GM21786 (cell line): Measurements from ENCODE around the gene PNLIPRP2.

ENCODE experiments used
- ATAC-seq: cut with Tn5 transposase; IDR thresholded peaks from one replicate; pipeline ENCODE4 v1.9.1; 2021; ENCODE audit not compliant: unreplicated experiment

PNLIPRP2 gene

DNA sequence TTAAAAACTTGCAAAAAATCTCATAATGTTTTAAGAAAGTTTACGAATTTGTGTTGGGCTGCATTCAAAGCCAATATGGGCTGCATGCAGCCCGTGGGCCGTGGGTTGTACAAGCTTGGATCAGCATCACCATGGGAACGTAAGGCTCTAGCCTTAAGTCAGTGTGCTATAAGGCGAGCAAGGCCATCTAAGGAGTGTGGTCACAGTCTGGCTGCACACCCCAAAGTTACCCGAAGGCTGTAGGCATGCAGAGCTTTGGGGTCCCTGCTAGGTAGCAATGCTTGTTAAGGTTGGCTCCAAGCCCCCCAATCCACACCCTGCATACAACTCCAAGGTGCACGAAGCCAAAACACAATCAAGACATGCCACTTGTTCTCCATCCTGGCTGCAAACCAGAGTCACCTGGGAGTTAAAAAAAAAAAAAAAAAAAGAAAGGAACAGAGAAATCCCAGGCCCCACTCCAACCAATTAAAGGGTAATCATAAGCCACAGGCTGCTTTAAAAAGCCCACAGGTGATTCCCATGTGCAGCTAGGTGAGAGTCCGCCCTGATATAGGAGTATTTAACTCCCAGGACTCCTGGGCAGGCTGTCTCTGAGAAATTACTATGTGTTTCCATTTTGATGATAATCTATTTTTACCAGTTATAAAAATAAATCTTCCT is 8.5 kb upstream of the PNLIPRP2 start:
- no peak for ATAC-seq

DNA sequence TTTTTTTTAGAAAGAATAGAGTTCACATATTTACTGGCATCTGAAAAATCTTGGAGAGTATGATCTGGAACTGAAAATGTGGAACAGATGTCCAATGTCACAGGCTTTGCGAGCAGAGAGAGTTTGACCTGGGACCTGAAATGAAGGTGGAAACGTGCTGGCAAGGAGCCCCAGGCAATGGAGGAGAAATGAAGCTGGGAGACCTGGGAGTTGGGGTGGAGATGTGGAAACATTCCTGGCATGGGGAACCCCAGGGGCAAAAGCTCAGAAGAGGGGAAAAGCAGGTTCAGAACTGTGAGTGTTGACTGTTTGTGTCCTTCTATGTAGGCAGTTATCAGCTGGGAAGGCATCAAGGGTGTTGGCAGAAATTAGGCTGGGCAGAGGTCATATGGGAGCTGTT is 7.3 kb upstream of the PNLIPRP2 start:
- no peak for ATAC-seq

DNA sequence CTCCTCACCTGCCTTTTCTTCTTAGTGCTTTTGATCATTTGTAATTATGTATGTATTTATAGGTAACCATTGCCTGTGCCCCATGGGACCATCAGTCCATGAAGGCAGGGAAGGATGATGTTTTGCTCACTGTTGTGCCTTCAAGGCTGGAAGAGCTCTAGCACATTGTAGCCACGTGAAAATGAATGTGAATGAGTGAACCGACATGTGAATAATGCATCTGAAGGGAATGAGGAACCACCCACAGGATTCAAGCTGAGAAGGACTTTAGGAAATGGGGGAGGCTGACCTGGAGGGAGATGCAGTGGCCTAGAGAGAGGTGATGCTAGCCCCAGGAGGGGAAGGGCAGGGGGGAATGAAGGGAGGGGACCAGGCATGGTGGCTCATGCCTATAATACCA is 6.0 kb upstream of the PNLIPRP2 start:
- no peak for ATAC-seq

DNA sequence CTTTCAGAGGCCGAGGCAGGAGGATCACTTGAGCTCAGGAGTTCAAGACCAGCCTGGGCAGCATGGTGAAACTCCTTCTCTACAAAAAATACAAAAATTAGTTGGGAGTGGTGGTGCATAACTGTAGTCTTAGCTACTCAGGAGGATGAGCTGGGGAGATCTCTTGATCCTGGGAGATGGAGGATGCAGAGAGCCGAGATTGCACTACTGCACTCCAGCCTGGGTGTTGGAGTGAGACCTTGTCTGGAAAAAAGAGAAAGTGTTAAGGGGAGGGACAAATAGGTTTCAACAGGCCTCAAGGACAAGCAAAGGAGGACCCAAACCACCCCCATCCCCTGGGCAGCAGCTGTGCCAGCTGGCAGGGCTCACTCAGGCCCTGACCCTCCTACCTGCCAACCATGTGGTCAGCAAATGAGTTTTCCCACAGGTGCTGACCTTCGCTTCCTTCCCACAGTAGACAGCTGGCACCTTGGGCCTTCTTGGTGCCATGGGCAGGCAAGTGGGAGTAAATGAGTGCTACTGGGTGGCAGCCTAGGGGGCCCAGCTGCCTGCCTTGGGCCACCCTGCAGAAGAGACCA is 5.5 kb upstream of the PNLIPRP2 start:
- no peak for ATAC-seq

DNA sequence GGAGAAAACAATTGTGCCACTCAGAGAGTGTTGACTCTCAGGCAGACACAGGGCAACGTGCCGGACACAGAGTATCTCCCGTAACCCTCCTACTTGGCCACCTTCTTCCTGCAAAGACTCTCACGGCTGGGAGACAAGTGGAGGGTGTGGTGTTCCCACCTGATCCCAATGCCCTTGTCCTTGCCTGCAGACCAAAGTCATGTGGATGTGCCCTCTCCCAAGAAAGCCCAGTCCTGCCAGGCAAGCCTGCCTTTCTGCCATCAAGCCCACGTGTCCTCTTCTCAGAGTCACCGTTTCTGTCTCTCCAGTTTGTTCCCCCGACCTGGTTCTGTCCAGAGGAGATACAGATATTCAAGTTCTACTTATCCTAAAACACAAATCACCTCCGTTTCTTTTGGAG is 723 bp downstream of the PNLIPRP2 start:
- no peak for ATAC-seq

DNA sequence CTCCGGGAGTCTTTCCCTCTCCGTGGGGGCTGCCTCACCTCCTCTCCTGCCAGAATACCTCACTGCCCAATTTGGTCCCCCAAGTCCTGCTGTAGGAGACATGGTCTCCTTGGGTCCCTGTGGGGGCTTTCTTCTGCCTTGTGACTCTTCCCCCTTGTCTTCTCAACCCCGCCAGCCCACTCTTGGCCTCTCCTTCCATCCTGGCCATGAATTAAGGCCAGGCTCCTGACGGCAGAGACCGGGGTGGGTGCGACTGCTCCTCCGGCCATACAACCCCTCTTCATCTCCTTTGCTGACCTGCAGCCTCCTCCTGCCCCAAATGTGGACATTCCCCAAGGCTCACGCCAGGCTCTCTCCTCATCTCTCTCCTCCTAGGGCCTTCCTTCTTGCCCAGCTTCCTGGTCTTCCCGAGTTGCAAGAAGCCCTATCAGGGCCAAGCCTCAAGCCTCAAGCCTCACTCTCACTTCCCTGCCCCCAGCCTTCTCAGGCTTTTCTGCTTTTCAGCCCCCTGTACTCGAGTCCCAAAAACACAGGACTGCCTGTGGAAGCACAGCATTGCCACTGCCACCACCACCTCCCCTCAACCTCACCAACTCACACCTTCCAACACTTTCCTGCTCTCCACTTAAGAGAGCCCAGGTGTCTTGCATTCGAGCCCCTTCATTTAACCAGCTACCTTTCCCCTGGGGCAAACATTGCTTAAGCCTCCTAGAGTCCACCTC is 1.3 kb downstream of the PNLIPRP2 start:
- no peak for ATAC-seq

DNA sequence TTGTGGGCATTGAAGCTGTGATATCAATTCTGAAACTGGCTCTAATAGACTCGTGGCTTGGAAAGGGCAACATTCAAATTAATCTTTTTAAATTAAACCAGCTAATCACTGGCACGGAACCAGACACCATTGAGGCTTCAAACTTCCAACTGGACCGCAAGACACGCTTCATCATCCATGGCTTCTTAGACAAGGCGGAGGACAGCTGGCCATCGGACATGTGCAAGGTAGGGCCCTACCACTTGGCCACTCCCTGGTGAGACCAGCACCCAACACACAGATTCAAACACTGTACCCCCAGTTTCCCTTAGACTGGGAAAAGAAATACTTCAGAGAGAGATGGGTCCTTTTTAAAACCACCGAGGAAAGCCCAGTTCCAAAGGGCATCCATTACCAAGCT is 5.1 kb downstream of the PNLIPRP2 start:
- ATAC-seq = no peak

DNA sequence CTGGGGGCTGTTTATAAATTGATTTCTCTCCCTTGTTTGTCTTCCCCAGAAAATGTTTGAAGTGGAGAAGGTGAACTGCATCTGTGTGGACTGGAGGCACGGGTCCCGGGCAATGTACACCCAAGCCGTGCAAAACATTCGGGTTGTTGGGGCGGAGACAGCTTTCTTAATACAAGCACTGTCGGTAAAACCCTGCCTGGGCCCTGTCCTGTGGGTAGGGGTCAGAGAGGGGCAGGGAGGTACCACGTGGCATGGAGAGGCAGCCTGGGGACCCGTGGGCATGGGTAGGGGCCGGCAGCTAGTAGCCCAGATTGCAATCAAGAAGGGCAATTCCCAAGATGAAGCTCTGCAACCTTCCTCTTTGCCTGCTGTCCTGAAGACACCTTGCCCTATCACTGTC is 6.1 kb downstream of the PNLIPRP2 start:
- no peak for ATAC-seq

DNA sequence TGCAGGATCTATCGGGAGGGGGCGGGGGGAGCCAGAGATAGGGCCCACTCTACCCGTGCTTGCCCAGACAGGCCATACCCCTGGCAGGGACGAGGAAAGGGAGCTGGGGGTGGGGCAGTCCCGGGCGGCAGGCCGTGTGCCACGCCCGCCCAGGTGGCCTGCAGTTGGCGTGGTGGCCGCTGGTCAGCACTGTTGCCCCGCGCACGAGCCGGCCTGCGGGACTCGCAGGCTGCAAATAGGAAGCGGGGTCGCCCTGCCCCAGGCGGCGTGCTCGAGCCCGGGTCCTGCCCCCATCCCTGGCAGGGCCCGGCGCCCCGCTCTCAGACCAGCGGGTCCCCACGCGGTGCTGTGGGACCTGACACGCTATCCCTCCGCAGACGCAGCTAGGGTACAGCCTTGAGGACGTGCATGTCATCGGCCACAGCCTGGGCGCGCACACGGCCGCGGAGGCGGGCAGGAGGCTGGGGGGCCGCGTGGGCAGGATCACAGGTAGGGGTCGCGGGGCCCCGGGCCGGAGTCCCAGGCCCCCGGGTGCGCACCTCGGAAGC is 6.7 kb downstream of the PNLIPRP2 start:
- no peak for ATAC-seq

DNA sequence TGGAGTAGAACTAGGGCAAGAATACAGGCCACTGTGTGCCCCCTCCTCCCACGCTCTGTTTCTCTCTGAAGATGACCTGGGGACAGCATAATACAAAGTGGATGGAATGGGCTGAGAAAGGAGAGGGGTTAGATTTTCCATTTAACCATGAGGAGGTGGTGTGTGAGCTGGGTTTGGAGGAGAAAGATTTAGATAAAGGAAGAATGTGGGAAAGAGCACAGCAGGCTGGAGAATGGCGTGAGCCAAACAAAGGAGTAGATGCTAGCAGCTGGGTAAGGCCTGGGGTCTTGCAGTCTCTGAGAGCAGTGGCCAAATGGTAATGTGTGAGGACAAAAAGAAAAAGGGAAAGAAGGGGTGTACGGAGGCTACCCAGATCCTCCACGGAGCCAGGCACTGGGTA is 8.6 kb downstream of the PNLIPRP2 start:
- no peak for ATAC-seq

DNA sequence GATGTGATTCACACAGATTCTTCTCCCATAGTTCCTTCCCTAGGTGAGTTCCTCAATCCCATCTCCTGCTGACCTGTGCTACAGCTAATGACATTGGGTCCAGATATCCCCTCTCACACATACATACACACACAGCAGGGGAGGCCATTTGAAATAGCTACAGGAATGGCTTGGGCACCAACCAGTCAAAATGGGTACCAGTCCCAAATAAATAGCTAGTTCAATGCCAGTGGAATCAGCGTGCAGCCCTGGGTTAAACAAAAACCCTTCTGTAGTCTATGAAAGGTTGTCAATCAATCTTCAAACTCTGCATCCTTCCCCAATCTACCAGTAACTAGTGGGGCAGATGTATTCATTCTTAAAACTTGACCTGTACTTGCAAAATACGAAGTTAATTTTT is 9.3 kb downstream of the PNLIPRP2 start:
- ATAC-seq = no peak

DNA sequence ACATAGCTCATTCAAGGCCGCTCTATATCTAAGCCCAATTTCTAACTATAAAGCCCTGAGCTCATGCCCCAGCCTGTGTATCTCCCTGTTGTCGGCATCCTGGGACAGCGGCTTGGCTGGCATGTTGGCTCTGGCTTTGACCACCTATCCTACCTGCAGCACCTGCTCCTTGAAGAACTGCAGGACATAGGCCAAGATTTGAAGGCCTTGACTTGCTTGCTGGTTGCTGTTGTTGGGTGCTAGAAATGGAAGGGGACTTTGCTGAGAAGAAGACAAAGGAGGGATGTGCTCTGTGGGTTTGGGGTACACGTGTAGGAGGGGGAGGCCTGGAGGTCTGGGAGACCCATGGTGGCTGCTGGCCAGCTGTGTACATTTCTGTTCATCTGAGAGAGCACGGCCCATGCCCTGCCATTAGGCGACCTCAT is 11.1 kb downstream of the PNLIPRP2 start:
- no peak for ATAC-seq

DNA sequence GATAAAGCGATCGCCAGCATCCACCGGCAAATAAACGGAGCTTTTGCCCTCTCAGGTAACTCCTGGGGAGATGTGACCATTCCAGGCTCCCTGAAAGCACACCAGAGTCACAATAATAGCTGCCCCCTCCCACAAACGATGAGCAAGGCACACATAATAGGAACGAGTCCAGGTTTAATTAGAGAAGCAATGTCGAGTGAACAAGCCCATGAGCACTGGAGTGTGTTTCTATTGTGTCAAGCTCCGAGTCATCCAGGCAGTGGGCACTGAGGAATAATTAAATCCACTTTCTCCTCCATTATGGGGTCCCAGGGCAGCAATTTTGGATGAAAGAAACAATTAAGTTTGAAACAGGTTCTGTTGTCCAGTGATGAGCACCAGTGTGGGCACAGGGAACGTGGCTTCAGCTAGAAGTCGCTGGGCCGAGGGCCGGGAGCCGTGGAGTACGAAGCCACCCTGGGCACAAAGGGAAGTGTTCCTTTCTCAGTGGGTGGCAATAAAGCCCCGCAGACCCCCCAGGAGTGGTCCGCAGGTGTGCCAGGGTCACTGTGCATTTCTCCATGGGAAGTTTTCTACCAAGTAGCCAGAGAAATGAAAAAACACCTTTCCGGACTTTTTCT is 12.0 kb downstream of the PNLIPRP2 start:
- no peak for ATAC-seq

DNA sequence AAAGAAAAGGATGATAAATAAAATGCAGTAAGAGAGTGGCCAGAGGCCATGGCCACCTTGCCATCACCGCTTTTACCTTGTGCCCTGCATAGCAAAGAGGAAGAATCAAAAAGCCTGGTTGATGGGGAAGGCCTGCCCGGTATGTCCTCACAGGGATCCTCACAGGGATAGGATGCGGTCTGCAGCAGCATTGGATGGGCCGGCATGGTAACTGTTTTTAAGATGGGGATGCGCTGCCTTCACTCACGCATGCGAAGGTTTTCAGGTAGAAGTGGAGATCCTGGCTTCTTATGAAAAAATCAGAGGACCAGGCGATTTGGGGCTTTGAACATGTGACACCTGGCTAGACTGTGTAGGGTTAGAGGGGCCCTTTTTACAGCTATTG is 12.5 kb downstream of the PNLIPRP2 start:
- ATAC-seq = no peak

DNA sequence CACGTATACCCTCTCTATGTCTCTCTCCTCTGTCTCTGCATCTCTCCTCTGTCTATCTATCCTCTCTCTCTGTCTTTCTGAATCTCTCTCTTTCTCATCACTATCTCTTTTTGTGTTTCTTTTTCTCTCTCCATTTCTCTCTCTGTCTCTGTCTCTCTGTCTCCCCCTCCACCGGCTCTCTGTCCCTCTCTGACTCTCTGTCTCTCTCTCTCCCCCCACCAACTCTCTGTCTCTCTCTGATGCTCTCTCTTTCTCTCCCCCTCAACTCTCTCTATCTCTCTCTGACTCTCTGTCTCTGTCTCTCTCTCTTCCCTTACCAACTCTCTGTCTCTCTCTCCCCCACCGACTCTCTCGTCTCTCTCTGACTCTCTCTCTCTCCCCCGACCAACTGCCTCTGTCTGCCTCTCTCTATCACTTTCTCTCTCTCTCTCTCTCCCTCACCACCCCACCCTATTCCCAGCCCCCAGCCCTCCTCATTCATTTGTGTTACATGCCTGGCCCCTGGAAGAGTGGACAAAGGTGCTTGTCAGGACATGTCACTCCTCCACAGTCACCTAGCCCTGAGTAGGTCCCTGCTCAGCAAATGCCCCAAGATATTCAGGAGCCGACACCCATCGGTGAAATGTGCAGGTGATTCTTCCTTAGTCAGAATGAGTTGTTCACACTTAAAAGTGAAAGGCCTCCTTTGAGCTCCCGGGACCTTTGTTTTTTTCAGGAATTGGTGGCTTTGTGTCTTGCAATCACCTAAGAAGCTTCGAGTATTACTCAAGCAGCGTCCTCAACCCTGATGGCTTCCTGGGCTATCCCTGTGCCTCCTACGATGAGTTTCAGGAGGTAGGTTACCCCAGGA is 13.6 kb downstream of the PNLIPRP2 start:
- no peak for ATAC-seq

DNA sequence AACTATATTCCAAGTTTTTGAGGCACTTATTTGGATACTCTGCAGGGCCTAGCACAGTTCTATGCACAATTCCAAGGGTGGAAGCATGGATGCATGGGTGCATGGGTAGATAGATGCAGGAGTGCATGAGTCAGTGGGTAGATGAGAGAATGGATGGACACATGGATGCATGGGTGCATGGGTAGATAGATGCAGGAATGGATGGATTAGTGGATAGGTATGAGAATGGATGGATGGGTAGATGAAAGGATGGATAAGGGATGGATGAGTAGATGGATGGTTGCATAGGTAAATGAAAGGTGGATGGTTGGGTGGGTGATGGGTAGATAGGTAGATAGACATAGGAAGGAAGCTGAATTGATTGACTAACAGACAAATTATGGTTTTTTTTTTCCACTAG is 15.6 kb downstream of the PNLIPRP2 start:
- no peak for ATAC-seq

DNA sequence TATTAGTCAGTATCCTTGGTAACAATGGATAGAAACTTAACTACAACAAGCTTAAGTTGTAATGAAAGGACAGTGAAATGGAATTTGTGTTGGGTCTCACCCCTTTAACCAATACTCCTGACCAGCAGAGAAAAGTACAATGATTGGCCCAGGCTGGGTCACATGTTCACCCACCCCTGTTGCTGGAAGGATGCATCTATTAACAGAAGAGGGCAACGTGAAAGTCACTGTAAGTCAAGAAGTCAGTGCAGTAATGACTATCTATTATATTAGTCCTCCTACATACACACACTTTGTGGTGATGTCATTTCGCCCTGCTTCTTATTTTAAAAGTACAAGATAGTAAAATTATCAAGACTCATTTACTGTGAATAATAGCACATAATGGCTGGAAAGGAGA is 16.2 kb downstream of the PNLIPRP2 start:
- no peak for ATAC-seq

DNA sequence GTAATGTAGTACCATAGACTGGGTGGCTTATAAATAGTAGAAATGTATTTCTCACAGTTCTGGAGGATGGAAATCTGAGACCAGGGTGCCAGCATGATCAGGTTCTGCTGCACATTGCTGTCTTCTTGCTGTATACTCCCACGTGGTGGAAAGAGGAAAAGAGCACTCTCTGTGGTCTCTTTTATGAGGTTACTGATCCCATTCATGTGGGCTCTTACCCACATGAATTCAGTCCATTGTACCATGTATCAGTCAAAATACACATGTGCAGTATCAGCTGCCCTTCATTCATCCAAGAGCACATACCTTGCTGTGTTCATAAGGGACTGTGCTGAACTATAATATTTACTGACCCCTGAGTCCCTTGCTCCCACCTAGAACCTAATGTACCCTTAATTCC is 17.1 kb downstream of the PNLIPRP2 start:
- ATAC-seq = no peak

DNA sequence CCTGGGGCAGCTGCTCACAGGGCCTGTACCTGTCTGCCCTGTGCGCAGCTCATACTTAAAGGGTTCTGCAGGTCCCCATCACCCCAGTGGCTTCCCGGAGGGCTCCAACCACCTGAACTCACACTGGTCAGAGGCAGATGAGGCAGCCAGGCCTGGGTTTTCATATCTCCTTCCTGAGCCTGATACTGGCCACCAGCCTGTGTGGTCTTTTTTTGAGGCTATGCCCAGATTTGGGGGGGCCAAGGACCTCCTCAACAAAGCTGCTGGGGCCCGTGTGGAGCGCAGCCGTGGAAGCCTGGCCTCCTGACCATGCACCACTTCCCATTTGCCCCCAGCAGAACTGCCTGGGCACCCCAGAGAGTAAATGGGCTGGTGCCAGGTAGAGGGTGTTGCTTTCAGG is 25.7 kb downstream of the PNLIPRP2 start:
- no peak for ATAC-seq

DNA sequence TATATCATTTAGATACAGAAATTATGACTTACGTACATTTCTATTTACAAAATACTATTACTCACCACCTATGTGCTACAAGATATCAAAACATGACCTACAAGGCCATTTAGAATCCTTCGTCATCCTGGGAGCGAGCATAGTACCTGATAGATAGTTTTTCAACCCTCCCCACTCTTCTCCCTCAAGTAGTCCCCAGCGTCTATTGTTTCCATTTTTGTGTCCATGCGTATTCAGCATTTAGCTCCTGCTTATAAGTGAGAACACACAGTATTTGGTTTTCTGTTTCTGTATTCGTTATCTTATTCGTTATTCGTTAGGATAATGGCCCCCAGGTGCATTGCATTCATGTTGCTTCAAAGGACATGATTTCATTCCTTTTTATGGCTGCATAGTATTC is 28.1 kb downstream of the PNLIPRP2 start:
- no peak for ATAC-seq

DNA sequence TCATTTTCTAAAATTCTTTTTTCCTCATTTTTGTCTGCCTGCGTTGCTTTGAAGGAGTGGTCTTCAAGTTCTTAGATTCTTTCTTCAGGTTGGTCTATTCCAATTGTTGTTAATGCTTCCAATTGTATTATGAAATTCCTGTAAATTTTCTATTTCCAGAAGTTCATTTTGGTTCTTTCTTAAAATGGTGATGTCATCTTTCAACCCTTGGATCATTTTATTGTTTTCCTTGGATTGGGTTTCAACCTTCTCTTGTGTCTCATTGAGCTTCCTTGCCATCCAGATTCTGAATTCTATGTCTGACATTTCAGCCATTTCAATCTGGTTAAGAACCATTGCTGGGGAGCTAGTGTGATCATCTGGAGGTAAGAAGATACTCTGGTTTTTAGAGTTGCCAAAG is 33.1 kb downstream of the PNLIPRP2 start:
- no peak for ATAC-seq
